GM19468 (cell line): ENCODE results near the gene TTC39B.
"Not testable (repeated sequence)": the region's sequence is repeated elsewhere in the genome, so short reads cannot be mapped to it uniquely, and the experiment has no call there.

Experiments
- ATAC-seq: cut with Tn5 transposase; IDR thresholded peaks from one replicate; pipeline ENCODE4 v1.9.1; 2021; ENCODE audit warnings: mild to moderate bottlenecking, moderate library complexity, moderate number of reproducible peaks; ENCODE audit not compliant: unreplicated experiment; ENCODE audit errors: extremely low read depth

TTC39B gene

GRCh38 chr9:15306757-15307522, at the start of gene TTC39B:
TSS of gene TTC39B (minus strand) at chr9:15307216. CDS start at chr9:15307125, 91 bp downstream.
- peak; percentile 93 for ATAC-seq

- no peak for ATAC-seq
Measured at GRCh38 chr9:15355669-15356068, 48.7 kb upstream of the TTC39B start.

GRCh38 chr9:15354713-15355112, 47.7 kb upstream of the TTC39B start:
- no peak for ATAC-seq

GRCh38 chr9:15353892-15354291, 46.9 kb upstream of the TTC39B start:
- no peak for ATAC-seq

GRCh38 chr9:15352306-15352705, 45.3 kb upstream of the TTC39B start:
- ATAC-seq = no peak

- no peak for ATAC-seq
Measured at GRCh38 chr9:15349892-15350761, 43.1 kb upstream of the TTC39B start.

- ATAC-seq = no peak
Measured at GRCh38 chr9:15346837-15347236, 39.8 kb upstream of the TTC39B start.

- no peak for ATAC-seq
Measured at GRCh38 chr9:15344191-15344590, 37.2 kb upstream of the TTC39B start.

- no peak for ATAC-seq
Measured at GRCh38 chr9:15333376-15333881, 26.4 kb upstream of the TTC39B start.

GRCh38 chr9:15332939-15333338, 25.9 kb upstream of the TTC39B start:
- no peak for ATAC-seq

GRCh38 chr9:15329539-15330109, 22.6 kb upstream of the TTC39B start:
- no peak for ATAC-seq

GRCh38 chr9:15328946-15329345, 21.9 kb upstream of the TTC39B start:
- no peak for ATAC-seq

GRCh38 chr9:15322695-15323094, 15.7 kb upstream of the TTC39B start:
- not testable (repeated sequence) for ATAC-seq

- not testable (repeated sequence) for ATAC-seq
Measured at GRCh38 chr9:15319661-15320060, 12.6 kb upstream of the TTC39B start.

GRCh38 chr9:15317836-15318235, 10.8 kb upstream of the TTC39B start:
- no peak for ATAC-seq

GRCh38 chr9:15311607-15312006, 4.6 kb upstream of the TTC39B start:
- no peak for ATAC-seq

- ATAC-seq = no peak
Measured at GRCh38 chr9:15310107-15310850, 3.3 kb upstream of the TTC39B start.

GRCh38 chr9:15308511-15308910, 1.5 kb upstream of the TTC39B start:
- ATAC-seq = no peak

GRCh38 chr9:15307523-15307841, 466 bp upstream of the TTC39B start:
- no peak for ATAC-seq

GRCh38 chr9:15306068-15306756, 804 bp downstream of the TTC39B start:
- ATAC-seq = no peak
